Gastrocnemius medialis (tissue), 4 donors: ENCODE measurements around the gene ATP1B3.

Source experiments
- CTCF ChIP-seq, 5 experiments: fragments of 450-650 bp in 3 of 5; fragments of 200-600 bp in 2 of 5; sonication (generic) in 2 of 5; IDR thresholded peaks in 4 of 5; conservative IDR thresholded peaks in 1 of 5; 1 replicate in 4 of 5; 2 replicates in 1 of 5; pipeline ENCODE4 v1.5.1; 2016 to 2019; ENCODE audit warnings: antibody characterized with exemption in 5 of 5, mild to moderate bottlenecking in 3 of 5, moderate library complexity in 3 of 5
- POLR2A ChIP-seq, 2 donors: fragments of 450-650 bp; IDR thresholded peaks; one replicate each; pipeline ENCODE4 v1.6.1; 2017; ENCODE audit warnings: antibody characterized with exemption in 2 of 2, mild to moderate bottlenecking in 2 of 2, moderate library complexity in 2 of 2

- TF ChIP-seq POLR2A (IDR thresholded peaks at IDR 0.05) (no peak), CTCF (IDR thresholded peaks at IDR 0.05 in 4 of 5, conservative IDR thresholded peaks at IDR 0.05 in 1 of 5) (no peak)
Observed at GRCh38 chr3:141938011-141938500, 61.6 kb downstream of the ATP1B3 start.
